ENCODE results near the gene GIGYF1. TPM values are rescaled to one million over a fixed set of nuclear protein-coding genes. Genes with fewer than 3 reads are reported as not detected.

GIGYF1 gene
- total and polyA plus RNA-seq, 2 of the 13 experiments (the other 11 are each of a cell fraction or from before 2014, with no cell fraction given), result 7.6 to 16.1 TPM

DNA sequence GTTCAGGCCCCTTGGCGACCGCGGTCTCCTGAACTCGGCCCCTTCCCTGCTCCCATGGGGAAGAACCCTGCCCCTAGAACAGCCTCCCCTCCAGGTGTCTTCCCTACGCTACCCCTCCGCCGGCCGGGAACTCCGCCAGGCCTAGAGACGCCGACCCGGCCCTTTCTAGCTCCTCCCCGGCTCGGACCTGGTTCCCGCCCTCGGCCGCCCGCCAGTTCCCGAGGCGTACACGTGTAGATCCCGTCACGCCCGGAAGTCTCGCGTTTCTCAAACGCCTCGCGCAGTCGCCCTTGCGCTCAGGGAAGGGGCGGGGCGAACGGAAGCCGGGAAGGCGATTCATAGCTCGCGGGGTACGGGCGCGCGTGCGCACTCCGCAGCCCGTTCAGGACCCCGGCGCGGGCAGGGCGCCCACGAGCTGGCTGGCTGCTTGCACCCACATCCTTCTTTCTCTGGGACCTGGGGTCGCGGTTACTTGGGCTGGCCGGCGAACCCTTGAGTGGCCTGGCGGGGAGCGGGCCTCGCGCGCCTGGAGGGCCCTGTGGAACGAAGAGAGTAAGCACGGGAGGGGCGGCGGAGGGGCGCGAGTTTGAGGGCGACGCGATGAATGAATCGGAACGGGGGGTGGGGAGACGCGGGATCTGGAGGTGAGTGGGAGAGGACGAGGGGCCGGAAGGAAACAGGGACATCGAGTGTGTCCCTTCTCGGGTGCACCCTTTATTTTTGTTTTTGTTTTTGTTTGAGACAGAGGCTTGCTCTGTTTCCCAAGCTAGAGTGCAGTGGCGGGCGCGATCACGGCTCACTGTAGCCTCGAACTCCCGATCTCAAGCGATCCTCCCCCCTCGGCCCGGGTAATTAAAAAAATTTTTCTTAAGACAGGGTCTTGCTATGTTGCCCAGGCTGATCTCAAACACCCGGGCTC lies 12.0 kb upstream of the GIGYF1 start, which contains the start of gene POP7 (continued):
- no peak for TF ChIP-seq MIER2 (CRISPR knock-in tag; IDR thresholded peaks at IDR 0.05)
- TF ChIP-seq, protein P1, sequence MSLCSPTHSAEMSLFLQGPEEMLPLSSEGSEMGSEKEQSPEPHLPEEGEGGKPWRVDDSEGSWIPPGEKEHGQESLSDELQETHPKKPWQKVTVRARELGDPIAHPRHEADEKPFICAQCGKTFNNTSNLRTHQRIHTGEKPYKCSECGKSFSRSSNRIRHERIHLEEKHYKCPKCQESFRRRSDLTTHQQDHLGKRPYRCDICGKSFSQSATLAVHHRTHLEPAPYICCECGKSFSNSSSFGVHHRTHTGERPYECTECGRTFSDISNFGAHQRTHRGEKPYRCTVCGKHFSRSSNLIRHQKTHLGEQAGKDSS (CRISPR knock-in tag; IDR thresholded peaks at IDR 0.05; ENCODE audit: borderline replicate concordance, low read depth), result peak; percentile 29; the same call in 1 of the 2 replicates
- TF ChIP-seq, protein P2, sequence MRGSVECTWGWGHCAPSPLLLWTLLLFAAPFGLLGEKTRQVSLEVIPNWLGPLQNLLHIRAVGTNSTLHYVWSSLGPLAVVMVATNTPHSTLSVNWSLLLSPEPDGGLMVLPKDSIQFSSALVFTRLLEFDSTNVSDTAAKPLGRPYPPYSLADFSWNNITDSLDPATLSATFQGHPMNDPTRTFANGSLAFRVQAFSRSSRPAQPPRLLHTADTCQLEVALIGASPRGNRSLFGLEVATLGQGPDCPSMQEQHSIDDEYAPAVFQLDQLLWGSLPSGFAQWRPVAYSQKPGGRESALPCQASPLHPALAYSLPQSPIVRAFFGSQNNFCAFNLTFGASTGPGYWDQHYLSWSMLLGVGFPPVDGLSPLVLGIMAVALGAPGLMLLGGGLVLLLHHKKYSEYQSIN (CRISPR knock-in tag; IDR thresholded peaks at IDR 0.05; ENCODE audit: borderline replicate concordance), result no peak
- TF ChIP-seq TBP (CRISPR knock-in tag; IDR thresholded peaks at IDR 0.05), result no peak
- TF ChIP-seq ZNF232 (CRISPR knock-in tag; IDR thresholded peaks at IDR 0.05; ENCODE audit: borderline replicate concordance), result no peak
- TF ChIP-seq ZNF263 (CRISPR knock-in tag; IDR thresholded peaks at IDR 0.05), result 0 out of 2 replicates have a peak, but pooled peaks have one; percentile 0
- peak; percentile 91 for TF ChIP-seq GATAD1 (CRISPR knock-in tag; IDR thresholded peaks at IDR 0.05)
- TF ChIP-seq, protein P3, sequence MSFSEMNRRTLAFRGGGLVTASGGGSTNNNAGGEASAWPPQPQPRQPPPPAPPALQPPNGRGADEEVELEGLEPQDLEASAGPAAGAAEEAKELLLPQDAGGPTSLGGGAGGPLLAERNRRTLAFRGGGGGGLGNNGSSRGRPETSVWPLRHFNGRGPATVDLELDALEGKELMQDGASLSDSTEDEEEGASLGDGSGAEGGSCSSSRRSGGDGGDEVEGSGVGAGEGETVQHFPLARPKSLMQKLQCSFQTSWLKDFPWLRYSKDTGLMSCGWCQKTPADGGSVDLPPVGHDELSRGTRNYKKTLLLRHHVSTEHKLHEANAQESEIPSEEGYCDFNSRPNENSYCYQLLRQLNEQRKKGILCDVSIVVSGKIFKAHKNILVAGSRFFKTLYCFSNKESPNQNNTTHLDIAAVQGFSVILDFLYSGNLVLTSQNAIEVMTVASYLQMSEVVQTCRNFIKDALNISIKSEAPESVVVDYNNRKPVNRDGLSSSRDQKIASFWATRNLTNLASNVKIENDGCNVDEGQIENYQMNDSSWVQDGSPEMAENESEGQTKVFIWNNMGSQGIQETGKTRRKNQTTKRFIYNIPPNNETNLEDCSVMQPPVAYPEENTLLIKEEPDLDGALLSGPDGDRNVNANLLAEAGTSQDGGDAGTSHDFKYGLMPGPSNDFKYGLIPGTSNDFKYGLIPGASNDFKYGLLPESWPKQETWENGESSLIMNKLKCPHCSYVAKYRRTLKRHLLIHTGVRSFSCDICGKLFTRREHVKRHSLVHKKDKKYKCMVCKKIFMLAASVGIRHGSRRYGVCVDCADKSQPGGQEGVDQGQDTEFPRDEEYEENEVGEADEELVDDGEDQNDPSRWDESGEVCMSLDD (CRISPR knock-in tag; IDR thresholded peaks at IDR 0.05; ENCODE audit: borderline replicate concordance), result peak; percentile 17; the same call in 1 of the 2 replicates
- TF ChIP-seq, protein P4, sequence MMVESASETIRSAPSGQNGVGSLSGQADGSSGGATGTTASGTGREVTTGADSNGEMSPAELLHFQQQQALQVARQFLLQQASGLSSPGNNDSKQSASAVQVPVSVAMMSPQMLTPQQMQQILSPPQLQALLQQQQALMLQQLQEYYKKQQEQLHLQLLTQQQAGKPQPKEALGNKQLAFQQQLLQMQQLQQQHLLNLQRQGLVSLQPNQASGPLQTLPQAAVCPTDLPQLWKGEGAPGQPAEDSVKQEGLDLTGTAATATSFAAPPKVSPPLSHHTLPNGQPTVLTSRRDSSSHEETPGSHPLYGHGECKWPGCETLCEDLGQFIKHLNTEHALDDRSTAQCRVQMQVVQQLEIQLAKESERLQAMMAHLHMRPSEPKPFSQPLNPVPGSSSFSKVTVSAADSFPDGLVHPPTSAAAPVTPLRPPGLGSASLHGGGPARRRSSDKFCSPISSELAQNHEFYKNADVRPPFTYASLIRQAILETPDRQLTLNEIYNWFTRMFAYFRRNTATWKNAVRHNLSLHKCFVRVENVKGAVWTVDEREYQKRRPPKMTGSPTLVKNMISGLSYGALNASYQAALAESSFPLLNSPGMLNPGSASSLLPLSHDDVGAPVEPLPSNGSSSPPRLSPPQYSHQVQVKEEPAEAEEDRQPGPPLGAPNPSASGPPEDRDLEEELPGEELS (CRISPR knock-in tag; IDR thresholded peaks at IDR 0.05), result 0 out of 2 replicates have a peak, but pooled peaks have one; percentile 5
- no peak for TF ChIP-seq SRSF9 (IDR thresholded peaks at IDR 0.05; ENCODE audit: borderline replicate concordance, insufficient read depth, low read depth, low read length, poor library complexity, severe bottlenecking)
- TF ChIP-seq ZNF326 (CRISPR knock-in tag; IDR thresholded peaks at IDR 0.05; ENCODE audit: borderline replicate concordance), result no peak
- TF ChIP-seq ZC3H4 (CRISPR knock-in tag; IDR thresholded peaks at IDR 0.05; ENCODE audit: borderline replicate concordance), result no peak
- TF ChIP-seq ZNF382 (CRISPR knock-in tag; IDR thresholded peaks at IDR 0.05; ENCODE audit: borderline replicate concordance), result no peak; the same call in 1 of the 2 replicates
- TF ChIP-seq MBD4 (IDR thresholded peaks at IDR 0.05; ENCODE audit: borderline replicate concordance, low read length), result no peak
- TF ChIP-seq, protein P5, sequence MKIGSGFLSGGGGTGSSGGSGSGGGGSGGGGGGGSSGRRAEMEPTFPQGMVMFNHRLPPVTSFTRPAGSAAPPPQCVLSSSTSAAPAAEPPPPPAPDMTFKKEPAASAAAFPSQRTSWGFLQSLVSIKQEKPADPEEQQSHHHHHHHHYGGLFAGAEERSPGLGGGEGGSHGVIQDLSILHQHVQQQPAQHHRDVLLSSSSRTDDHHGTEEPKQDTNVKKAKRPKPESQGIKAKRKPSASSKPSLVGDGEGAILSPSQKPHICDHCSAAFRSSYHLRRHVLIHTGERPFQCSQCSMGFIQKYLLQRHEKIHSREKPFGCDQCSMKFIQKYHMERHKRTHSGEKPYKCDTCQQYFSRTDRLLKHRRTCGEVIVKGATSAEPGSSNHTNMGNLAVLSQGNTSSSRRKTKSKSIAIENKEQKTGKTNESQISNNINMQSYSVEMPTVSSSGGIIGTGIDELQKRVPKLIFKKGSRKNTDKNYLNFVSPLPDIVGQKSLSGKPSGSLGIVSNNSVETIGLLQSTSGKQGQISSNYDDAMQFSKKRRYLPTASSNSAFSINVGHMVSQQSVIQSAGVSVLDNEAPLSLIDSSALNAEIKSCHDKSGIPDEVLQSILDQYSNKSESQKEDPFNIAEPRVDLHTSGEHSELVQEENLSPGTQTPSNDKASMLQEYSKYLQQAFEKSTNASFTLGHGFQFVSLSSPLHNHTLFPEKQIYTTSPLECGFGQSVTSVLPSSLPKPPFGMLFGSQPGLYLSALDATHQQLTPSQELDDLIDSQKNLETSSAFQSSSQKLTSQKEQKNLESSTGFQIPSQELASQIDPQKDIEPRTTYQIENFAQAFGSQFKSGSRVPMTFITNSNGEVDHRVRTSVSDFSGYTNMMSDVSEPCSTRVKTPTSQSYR (CRISPR knock-in tag; IDR thresholded peaks at IDR 0.05; ENCODE audit: borderline replicate concordance), result no peak

All from HepG2 (cell line).